ENCODE results near the gene FNTB.

- no peak for TF ChIP-seq EZH2 (IDR thresholded peaks at IDR 0.05; ENCODE audit: borderline replicate concordance, insufficient read depth, low read length, poor library complexity, severe bottlenecking)
- no peak for TF ChIP-seq POLR2AphosphoS5 (IDR thresholded peaks at IDR 0.05)
- TF ChIP-seq CTCF (IDR thresholded peaks at IDR 0.05; ENCODE audit: poor library complexity, severe bottlenecking): no peak
These were observed 44.1 kb upstream of the FNTB start, which contains the start of gene GPX2 for GRCh38 chr14:64942531-64943111.
